Renal pelvis (tissue), 4 donors: Measurements from ENCODE around the gene SSNA1. TPM values are rescaled to one million over a fixed set of nuclear protein-coding genes. Genes with fewer than 3 reads are reported as not detected.

Experiments used
- DNase-seq: peaks from one replicate; pipeline ENCODE4 v3.0.0-alpha.2; 2013
- polyA plus RNA-seq, 3 donors: library from polyadenylated mRNA; unstranded; fragments of 120-200 nt; gene quantifications; one replicate each; pipeline ENCODE4 v1.2.1, GENCODE V29; 2013; ENCODE audit not compliant: insufficient read length in 3 of 3

The SSNA1 gene
- polyA plus RNA-seq, 3 donors: 55.4 to 69.1 (median 65.3) TPM

- DNase-seq: no peak
Measured at GRCh38 chr9:137217276-137218211, 29.1 kb downstream of the SSNA1 start.

GRCh38 chr9:137218212-137218753 is 29.8 kb downstream of the SSNA1 start:
- no peak for DNase-seq

GRCh38 chr9:137218754-137219271 is 30.3 kb downstream of the SSNA1 start:
- no peak for DNase-seq

- DNase-seq: no peak
Measured at GRCh38 chr9:137219757-137220316, 31.4 kb downstream of the SSNA1 start.

GRCh38 chr9:137220317-137221094 is 32.0 kb downstream of the SSNA1 start:
- DNase-seq: no peak

- DNase-seq: no peak
Measured at GRCh38 chr9:137221095-137221505, 32.6 kb downstream of the SSNA1 start.

- no peak for DNase-seq
Measured at GRCh38 chr9:137221506-137222111, 33.1 kb downstream of the SSNA1 start.

GRCh38 chr9:137222190-137223077 is 34.0 kb downstream of the SSNA1 start, which contains the start of gene RNF208:
Gene RNF208 (minus strand): TSS chr9:137222240. CDS start chr9:137221212, 1,028 bp downstream.
- no peak for DNase-seq

GRCh38 chr9:137223078-137223970 is 34.8 kb downstream of the SSNA1 start:
- DNase-seq: peak; percentile 97

GRCh38 chr9:137224830-137225694 is 36.6 kb downstream of the SSNA1 start, which contains the start of gene CYSRT1:
Gene CYSRT1 (plus strand): TSS chr9:137225174. CDS start chr9:137225622, 448 bp downstream.
- no peak for DNase-seq

- DNase-seq: no peak
Measured at GRCh38 chr9:137225699-137226331, 37.3 kb downstream of the SSNA1 start.

GRCh38 chr9:137226338-137227053 is 38.0 kb downstream of the SSNA1 start:
- no peak for DNase-seq

- peak; percentile 75 for DNase-seq
Measured at GRCh38 chr9:137227054-137227852, 38.8 kb downstream of the SSNA1 start, which contains the start of gene RNF224. Gene RNF224 (plus strand): TSS chr9:137227502. CDS start chr9:137228336, 834 bp downstream.

- DNase-seq: no peak
Measured at GRCh38 chr9:137227853-137228505, 39.5 kb downstream of the SSNA1 start.

- DNase-seq: no peak
Measured at GRCh38 chr9:137228506-137228967, 40.1 kb downstream of the SSNA1 start.
